GM23338 (cell line): Measurements from ENCODE around the gene STX11.

Experiments used
- CREB1 ChIP-seq: fragments of 250-450 bp; sonication (Bioruptor Pico); IDR thresholded peaks from 2 replicates; pipeline ENCODE4 v1.5.0; 2020; ENCODE audit warnings: low read depth, mild to moderate bottlenecking, moderate library complexity
- CTCF ChIP-seq, 2 experiments: fragments of 200-600 bp in 1 of 2; sonication (generic) in 1 of 2; conservative IDR thresholded peaks; 2 replicates each; pipeline versions ENCODE4 v1.5.1 to v1.6.1; 2016 to 2017; ENCODE audit warnings: antibody characterized with exemption in 2 of 2, low read depth in 2 of 2, mild to moderate bottlenecking in 2 of 2, moderate library complexity in 1 of 2
- ETS1 ChIP-seq: IDR thresholded peaks from 2 replicates; pipeline ENCODE4 v1.6.1; 2016; ENCODE audit warnings: antibody characterized with exemption
- EZH2 ChIP-seq: fragments of 200-600 bp; sonication (generic); IDR thresholded peaks from one replicate; pipeline ENCODE4 v1.8.0; 2017; ENCODE audit warnings: antibody characterized with exemption, mild to moderate bottlenecking, low read depth; ENCODE audit not compliant: unreplicated experiment
- EZH2phosphoT487 ChIP-seq: fragments of 200-600 bp; sonication (generic); IDR thresholded peaks from one replicate; pipeline ENCODE4 v1.8.1; 2018; ENCODE audit warnings: antibody characterized with exemption; ENCODE audit not compliant: unreplicated experiment
- JUNB ChIP-seq: IDR thresholded peaks from one replicate; pipeline ENCODE4 v1.6.1; 2016; ENCODE audit warnings: antibody characterized with exemption; ENCODE audit not compliant: unreplicated experiment
- NANOG ChIP-seq: IDR thresholded peaks from 2 replicates; pipeline ENCODE4 v1.6.1; 2016; ENCODE audit warnings: antibody characterized with exemption, borderline replicate concordance
- POLR2AphosphoS5 ChIP-seq: IDR thresholded peaks from 2 replicates; pipeline ENCODE4 v1.6.1; 2016; ENCODE audit warnings: antibody characterized with exemption, low read depth
- REST ChIP-seq: IDR thresholded peaks from one replicate; pipeline ENCODE4 v1.6.1; 2018; ENCODE audit warnings: antibody characterized with exemption; ENCODE audit not compliant: unreplicated experiment
- STAT1 ChIP-seq: IDR thresholded peaks from one replicate; pipeline ENCODE4 v1.6.1; 2016; ENCODE audit warnings: antibody characterized with exemption; ENCODE audit not compliant: unreplicated experiment
- ZNF114 ChIP-seq: fragments of 250-450 bp; sonication (Bioruptor Pico); IDR thresholded peaks from 2 replicates; pipeline ENCODE4 v1.5.0; 2020; ENCODE audit warnings: mild to moderate bottlenecking, moderate library complexity
- ZNF331 ChIP-seq: fragments of 250-450 bp; sonication (Bioruptor Pico); IDR thresholded peaks from 2 replicates; pipeline ENCODE4 v1.5.0; 2020; ENCODE audit warnings: low read depth, mild to moderate bottlenecking, moderate library complexity

GRCh38 chr6:144186817-144187625 is 36.7 kb downstream of the STX11 start:
- TF ChIP-seq CTCF (conservative IDR thresholded peaks at IDR 0.05; ENCODE audit: low read depth in 2 of 2): no peak
- TF ChIP-seq POLR2AphosphoS5: no peak
- no peak for TF ChIP-seq EZH2phosphoT487
- TF ChIP-seq EZH2: no peak
- no peak for TF ChIP-seq NANOG
- TF ChIP-seq STAT1: no peak
- no peak for TF ChIP-seq REST
- no peak for TF ChIP-seq CREB1
- no peak for TF ChIP-seq ETS1
- TF ChIP-seq JUNB: no peak
- TF ChIP-seq ZNF331 (CRISPR knock-in tag): no peak
- no peak for TF ChIP-seq ZNF114 (CRISPR knock-in tag)
